ENCODE data around the gene BRCA1.

DNA sequence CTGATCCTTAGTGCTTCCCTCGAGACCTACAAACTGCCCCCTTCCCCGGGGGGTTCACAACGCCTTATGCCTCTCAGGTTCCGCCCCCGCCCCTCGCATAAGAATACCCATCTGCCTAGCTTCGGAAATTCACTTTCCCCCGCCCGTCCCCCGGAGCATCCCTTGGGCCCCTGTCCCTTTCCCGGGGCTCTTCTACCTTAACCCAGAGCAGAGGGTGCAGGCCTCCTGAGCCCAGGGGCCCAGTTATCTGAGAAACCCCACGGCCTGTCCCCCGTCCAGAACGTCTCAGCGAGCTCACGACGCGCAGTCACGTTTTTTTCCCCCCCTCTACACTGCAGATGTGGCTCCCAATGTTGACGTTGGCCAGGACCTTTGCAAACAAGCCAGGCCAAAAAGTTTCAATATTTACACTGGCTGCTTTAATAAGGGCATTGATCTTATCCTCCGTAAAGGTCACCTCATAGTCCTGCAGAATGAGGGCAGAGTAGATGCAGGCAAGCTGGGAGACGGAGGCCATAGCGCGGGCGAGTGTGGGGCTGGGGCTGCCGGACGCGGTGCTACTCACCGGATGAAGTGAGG lies 44.5 kb upstream of the BRCA1 start:
- TF ChIP-seq SMC3 (conservative IDR thresholded peaks at IDR 0.05; ENCODE audit: poor library complexity) (peak; percentile 45), EZH2 (IDR thresholded peaks at IDR 0.05; ENCODE audit: borderline replicate concordance, insufficient read depth, low read length, poor library complexity, severe bottlenecking) (no peak), EP300 (conservative IDR thresholded peaks at IDR 0.05; ENCODE audit: poor library complexity, severe bottlenecking) (no peak), TAF1 (IDR thresholded peaks at IDR 0.05; ENCODE audit: low read depth) (no peak), POLR2AphosphoS5 (IDR thresholded peaks at IDR 0.05) (no peak), MXI1 (conservative IDR thresholded peaks at IDR 0.05; ENCODE audit: poor library complexity, severe bottlenecking) (no peak), RAD21 (conservative IDR thresholded peaks at IDR 0.05) (no peak)
- TF ChIP-seq, protein P1, sequence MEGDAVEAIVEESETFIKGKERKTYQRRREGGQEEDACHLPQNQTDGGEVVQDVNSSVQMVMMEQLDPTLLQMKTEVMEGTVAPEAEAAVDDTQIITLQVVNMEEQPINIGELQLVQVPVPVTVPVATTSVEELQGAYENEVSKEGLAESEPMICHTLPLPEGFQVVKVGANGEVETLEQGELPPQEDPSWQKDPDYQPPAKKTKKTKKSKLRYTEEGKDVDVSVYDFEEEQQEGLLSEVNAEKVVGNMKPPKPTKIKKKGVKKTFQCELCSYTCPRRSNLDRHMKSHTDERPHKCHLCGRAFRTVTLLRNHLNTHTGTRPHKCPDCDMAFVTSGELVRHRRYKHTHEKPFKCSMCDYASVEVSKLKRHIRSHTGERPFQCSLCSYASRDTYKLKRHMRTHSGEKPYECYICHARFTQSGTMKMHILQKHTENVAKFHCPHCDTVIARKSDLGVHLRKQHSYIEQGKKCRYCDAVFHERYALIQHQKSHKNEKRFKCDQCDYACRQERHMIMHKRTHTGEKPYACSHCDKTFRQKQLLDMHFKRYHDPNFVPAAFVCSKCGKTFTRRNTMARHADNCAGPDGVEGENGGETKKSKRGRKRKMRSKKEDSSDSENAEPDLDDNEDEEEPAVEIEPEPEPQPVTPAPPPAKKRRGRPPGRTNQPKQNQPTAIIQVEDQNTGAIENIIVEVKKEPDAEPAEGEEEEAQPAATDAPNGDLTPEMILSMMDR (IDR thresholded peaks at IDR 0.05; ENCODE audit: poor library complexity, severe bottlenecking), result no peak
- TF ChIP-seq, protein P2, sequence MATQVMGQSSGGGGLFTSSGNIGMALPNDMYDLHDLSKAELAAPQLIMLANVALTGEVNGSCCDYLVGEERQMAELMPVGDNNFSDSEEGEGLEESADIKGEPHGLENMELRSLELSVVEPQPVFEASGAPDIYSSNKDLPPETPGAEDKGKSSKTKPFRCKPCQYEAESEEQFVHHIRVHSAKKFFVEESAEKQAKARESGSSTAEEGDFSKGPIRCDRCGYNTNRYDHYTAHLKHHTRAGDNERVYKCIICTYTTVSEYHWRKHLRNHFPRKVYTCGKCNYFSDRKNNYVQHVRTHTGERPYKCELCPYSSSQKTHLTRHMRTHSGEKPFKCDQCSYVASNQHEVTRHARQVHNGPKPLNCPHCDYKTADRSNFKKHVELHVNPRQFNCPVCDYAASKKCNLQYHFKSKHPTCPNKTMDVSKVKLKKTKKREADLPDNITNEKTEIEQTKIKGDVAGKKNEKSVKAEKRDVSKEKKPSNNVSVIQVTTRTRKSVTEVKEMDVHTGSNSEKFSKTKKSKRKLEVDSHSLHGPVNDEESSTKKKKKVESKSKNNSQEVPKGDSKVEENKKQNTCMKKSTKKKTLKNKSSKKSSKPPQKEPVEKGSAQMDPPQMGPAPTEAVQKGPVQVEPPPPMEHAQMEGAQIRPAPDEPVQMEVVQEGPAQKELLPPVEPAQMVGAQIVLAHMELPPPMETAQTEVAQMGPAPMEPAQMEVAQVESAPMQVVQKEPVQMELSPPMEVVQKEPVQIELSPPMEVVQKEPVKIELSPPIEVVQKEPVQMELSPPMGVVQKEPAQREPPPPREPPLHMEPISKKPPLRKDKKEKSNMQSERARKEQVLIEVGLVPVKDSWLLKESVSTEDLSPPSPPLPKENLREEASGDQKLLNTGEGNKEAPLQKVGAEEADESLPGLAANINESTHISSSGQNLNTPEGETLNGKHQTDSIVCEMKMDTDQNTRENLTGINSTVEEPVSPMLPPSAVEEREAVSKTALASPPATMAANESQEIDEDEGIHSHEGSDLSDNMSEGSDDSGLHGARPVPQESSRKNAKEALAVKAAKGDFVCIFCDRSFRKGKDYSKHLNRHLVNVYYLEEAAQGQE (IDR thresholded peaks at IDR 0.05; ENCODE audit: borderline replicate concordance), result peak; percentile 14

Measured in neural cell (in vitro differentiated cells).